H9 (cell line): ENCODE results near the gene ABHD8. TPM values are rescaled to one million over a fixed set of nuclear protein-coding genes. Genes with fewer than 3 reads are reported as not detected.

ENCODE experiments used
- DNase-seq: peaks from one replicate; pipeline ENCODE4 v3.0.0-alpha.2; 2017
- H2AFZ ChIP-seq: one replicate; pipeline ENCODE4 v1.6.1; 2013; ENCODE audit warnings: mild to moderate bottlenecking, low read length, control low read depth, moderate library complexity
- H2AK5ac ChIP-seq: 2 replicates; pipeline ENCODE4 v1.6.1; 2013; ENCODE audit warnings: low read length, control low read depth, mixed read lengths; ENCODE audit not compliant: insufficient read length
- H2BK120ac ChIP-seq: one replicate; pipeline ENCODE4 v1.6.1; 2013; ENCODE audit warnings: low read depth, mild to moderate bottlenecking, low read length, control low read depth, inconsistent platforms; ENCODE audit not compliant: poor library complexity, severe bottlenecking
- H2BK12ac ChIP-seq: 2 replicates; pipeline ENCODE4 v1.6.1; 2013; ENCODE audit warnings: low read length, control low read depth, mixed read lengths, low read depth; ENCODE audit not compliant: insufficient read length
- H2BK15ac ChIP-seq: 2 replicates; pipeline ENCODE4 v1.6.1; 2013; ENCODE audit warnings: low read depth, low read length, control low read depth
- H2BK20ac ChIP-seq: one replicate; pipeline ENCODE4 v1.6.1; 2013; ENCODE audit warnings: low read depth, mild to moderate bottlenecking, low read length, control low read depth, inconsistent platforms; ENCODE audit not compliant: poor library complexity, severe bottlenecking
- H2BK5ac ChIP-seq: 2 replicates; pipeline ENCODE4 v1.6.1; 2013; ENCODE audit warnings: low read length, control low read depth, mixed read lengths; ENCODE audit not compliant: insufficient read length
- H3K14ac ChIP-seq: 2 replicates; pipeline ENCODE4 v1.6.1; 2013; ENCODE audit warnings: low read length, control low read depth; ENCODE audit not compliant: insufficient read depth
- H3K18ac ChIP-seq: 2 replicates; pipeline ENCODE4 v1.6.1; 2013; ENCODE audit warnings: low read depth, mild to moderate bottlenecking, mixed read lengths, low read length, control low read depth; ENCODE audit not compliant: insufficient read length
- H3K23ac ChIP-seq: 2 replicates; pipeline ENCODE4 v1.6.1; 2013; ENCODE audit warnings: low read length, control low read depth, mixed read lengths, low read depth; ENCODE audit not compliant: insufficient read length
- H3K23me2 ChIP-seq: 2 replicates; pipeline ENCODE4 v1.6.1; 2013; ENCODE audit warnings: low read depth, mild to moderate bottlenecking, mixed read lengths, low read length, control low read depth; ENCODE audit not compliant: insufficient read length, poor library complexity, severe bottlenecking
- H3K27ac ChIP-seq: 2 replicates; pipeline ENCODE4 v1.5.1; 2013; ENCODE audit warnings: low read length, control low read depth, mixed read lengths, low read depth; ENCODE audit not compliant: insufficient read length
- H3K27me3 ChIP-seq: 2 replicates; pipeline ENCODE4 v1.6.1; 2013; ENCODE audit warnings: low read length, control low read depth, inconsistent platforms; ENCODE audit not compliant: insufficient read depth
- H3K4ac ChIP-seq: 2 replicates; pipeline ENCODE4 v1.6.1; 2013; ENCODE audit warnings: low read depth, mild to moderate bottlenecking, control low read depth, inconsistent platforms, low read length, moderate library complexity
- H3K4me1 ChIP-seq: 2 replicates; pipeline ENCODE4 v1.6.1; 2013; ENCODE audit warnings: low read length, control low read depth, inconsistent platforms; ENCODE audit not compliant: insufficient read depth
- H3K4me2 ChIP-seq: 2 replicates; pipeline ENCODE4 v1.6.1; 2013; ENCODE audit warnings: low read length, control low read depth, mixed read lengths; ENCODE audit not compliant: insufficient read length, insufficient read depth
- H3K56ac ChIP-seq: 2 replicates; pipeline ENCODE4 v1.6.1; 2013; ENCODE audit warnings: low read depth, mild to moderate bottlenecking, mixed read lengths, low read length, control low read depth; ENCODE audit not compliant: insufficient read length
- H3K79me1 ChIP-seq: 2 replicates; pipeline ENCODE4 v1.6.1; 2013; ENCODE audit warnings: low read depth, mild to moderate bottlenecking, moderate library complexity, low read length, control low read depth, inconsistent platforms; ENCODE audit not compliant: insufficient read depth, poor library complexity, severe bottlenecking
- H3K79me2 ChIP-seq: 2 replicates; pipeline ENCODE4 v1.6.1; 2013; ENCODE audit warnings: low read length, control low read depth, inconsistent platforms; ENCODE audit not compliant: insufficient read depth
- H3K9ac ChIP-seq: 2 replicates; pipeline ENCODE4 v1.6.1; 2013; ENCODE audit warnings: low read length, control low read depth, mixed read lengths; ENCODE audit not compliant: insufficient read length; ENCODE audit errors: extremely low read depth
- H3K9me3 ChIP-seq: one replicate; pipeline ENCODE4 v1.6.1; 2013; ENCODE audit warnings: low read depth, low read length, inconsistent platforms; ENCODE audit not compliant: control insufficient read depth
- H3T11ph ChIP-seq: one replicate; pipeline ENCODE4 v1.6.1; 2013; ENCODE audit warnings: mild to moderate bottlenecking, low read length, control low read depth, inconsistent platforms
- H4K20me1 ChIP-seq: one replicate; pipeline ENCODE4 v1.6.1; 2013; ENCODE audit not compliant: control insufficient read depth, insufficient read length, insufficient read depth
- H4K5ac ChIP-seq: 2 replicates; pipeline ENCODE4 v1.6.1; 2013; ENCODE audit warnings: low read depth, mild to moderate bottlenecking, mixed read lengths, low read length, control low read depth; ENCODE audit not compliant: insufficient read length
- H4K8ac ChIP-seq: replicated peaks from 2 replicates; pipeline ENCODE4 v1.6.1; 2013; ENCODE audit warnings: low read length, control low read depth, mixed read lengths, low read depth; ENCODE audit not compliant: insufficient read length
- H4K91ac ChIP-seq: 2 replicates; pipeline ENCODE4 v1.6.1; 2013; ENCODE audit warnings: low read depth, mild to moderate bottlenecking, moderate library complexity, mixed read lengths, low read length, control low read depth; ENCODE audit not compliant: insufficient read length
- H3K27ac Mint-ChIP-seq, 3 experiments: 2 replicates in 2 of 3; 3 replicates in 1 of 3; pipeline ENCODE4 v1.8.0; 2020 to 2021; ENCODE audit warnings: mixed read lengths in 3 of 3, mild to moderate bottlenecking in 1 of 3, moderate library complexity in 1 of 3
- H3K27me3 Mint-ChIP-seq: 2 replicates; pipeline ENCODE4 v1.8.0; 2021; ENCODE audit warnings: low read depth, mild to moderate bottlenecking, moderate library complexity, mixed read lengths
- H3K36me3 Mint-ChIP-seq, 3 experiments: 2 replicates in 2 of 3; 3 replicates in 1 of 3; pipeline ENCODE4 v1.8.0; 2020 to 2021; ENCODE audit warnings: low read depth in 3 of 3, mixed read lengths in 3 of 3; ENCODE audit not compliant: insufficient read depth in 1 of 3
- H3K4me1 Mint-ChIP-seq, 2 experiments: 2 replicates each; pipeline ENCODE4 v1.8.0; 2020; ENCODE audit warnings: mixed read lengths in 2 of 2
- H3K4me3 Mint-ChIP-seq, 2 experiments: 2 replicates in 1 of 2; 3 replicates in 1 of 2; pipeline ENCODE4 v1.8.0; 2020 to 2021; ENCODE audit warnings: mild to moderate bottlenecking in 2 of 2, mixed read lengths in 2 of 2, moderate library complexity in 1 of 2
- H3K9me3 Mint-ChIP-seq, 2 experiments: 2 replicates in 1 of 2; 3 replicates in 1 of 2; pipeline ENCODE4 v1.8.0; 2020; ENCODE audit warnings: mild to moderate bottlenecking in 2 of 2, mixed read lengths in 2 of 2, moderate library complexity in 1 of 2
- CTCF ChIP-seq: fragments of 200-600 bp; sonication (generic); conservative IDR thresholded peaks from 3 replicates; pipeline ENCODE4 v1.8.0; 2021; ENCODE audit warnings: antibody characterized with exemption, mild to moderate bottlenecking
- WGBS: extraction: QIAGEN DNeasy Blood & Tissue Kit; methylation state at CpG from one replicate; pipeline ENCODE4 v1.1.7; 2013; ENCODE audit warnings: missing lambda C conversion rate, low lambda C conversion rate, mixed read lengths; ENCODE audit not compliant: insufficient read length; ENCODE audit errors: extremely low coverage; 5-methylcytosine and 5-hydroxymethylcytosine counted together
- total RNA-seq: library from RNA; stranded (reverse); gene quantifications from 2 replicates; pipeline ENCODE4 v1.2.1, GENCODE V29; 2021

The ABHD8 gene
- total RNA-seq, 1 experiment from 2014 or later = 11.7 TPM

DNA sequence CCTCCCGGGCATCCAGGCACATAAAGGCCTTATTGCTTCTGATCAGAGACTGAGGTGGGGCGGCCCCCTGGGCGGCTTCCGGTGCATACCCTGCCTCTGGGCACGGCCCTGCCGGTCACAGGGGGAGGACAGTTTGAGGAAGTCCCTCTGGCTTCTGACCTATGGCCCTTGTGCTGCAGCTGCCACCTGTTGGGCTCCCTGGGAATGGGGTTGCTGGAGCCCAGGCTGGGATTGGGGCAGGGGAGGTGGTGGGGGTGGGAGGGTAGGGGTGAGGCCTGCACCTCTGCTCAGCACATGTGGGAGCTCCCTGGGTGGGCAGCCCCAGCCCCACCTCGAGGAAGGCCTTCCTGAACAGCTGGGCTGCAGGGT, 20.7 kb upstream of the ABHD8 start:
- no peak overlapping the region for H3K4me3 Mint-ChIP-seq
- no peak overlapping the region for H3K23ac ChIP-seq
- H3K4me2 ChIP-seq = no peak overlapping the region
- H3K4me1 Mint-ChIP-seq = peaks cover 6 to 16% of the 10 kb centered on the region in 2 experiments
- H3K9me3 ChIP-seq = no peaks in the 10 kb centered on the region
- no peak overlapping the region for H3K4ac ChIP-seq
- no peak overlapping the region for H2BK12ac ChIP-seq
- H3K4me1 ChIP-seq = no peaks in the 10 kb centered on the region
- H3K18ac ChIP-seq = no peak overlapping the region
- no peaks in the 10 kb centered on the region for H4K20me1 ChIP-seq
- no peak overlapping the region for H3K14ac ChIP-seq
- no CpG with 5 or more reads among the region's 7 CpGs for WGBS
- H3K27me3 ChIP-seq = no peaks in the 10 kb centered on the region
- H3K27ac ChIP-seq = no peak overlapping the region
- no peak overlapping the region for H2AFZ ChIP-seq
- H4K91ac ChIP-seq = no peak overlapping the region
- no peak for TF ChIP-seq CTCF
- peaks cover 12 to 49% (median 28%) of the 10 kb centered on the region in 3 experiments for H3K36me3 Mint-ChIP-seq
- H3K56ac ChIP-seq = no peak overlapping the region
- H4K5ac ChIP-seq = no peak overlapping the region
- H2BK120ac ChIP-seq = no peak overlapping the region
- H3K27ac Mint-ChIP-seq = no peak overlapping the region
- H2BK20ac ChIP-seq = no peak overlapping the region
- H3K9me3 Mint-ChIP-seq = no peaks in the 10 kb centered on the region
- no peak overlapping the region for H2AK5ac ChIP-seq
- peaks cover 5% of the 10 kb centered on the region for H3K23me2 ChIP-seq
- no peaks in the 10 kb centered on the region for H3K79me2 ChIP-seq
- no peak for DNase-seq
- no peak overlapping the region for H4K8ac ChIP-seq
- H3K27me3 Mint-ChIP-seq = peaks cover 2% of the 10 kb centered on the region; the same call in 1 of the 2 replicates
- no peak overlapping the region for H3K9ac ChIP-seq
- H2BK5ac ChIP-seq = no peak overlapping the region
- no peak overlapping the region for H2BK15ac ChIP-seq
- no peaks in the 10 kb centered on the region for H3K79me1 ChIP-seq
- H3T11ph ChIP-seq = no peak overlapping the region
